HS-27A (cell line): Measurements from ENCODE around the gene CEP57.
"Not testable (repeated sequence)": the region's sequence is repeated elsewhere in the genome, so short reads cannot be mapped to it uniquely, and the experiment has no call there.

Source experiments
- DNase-seq: peaks from one replicate; pipeline ENCODE4 v3.0.0-alpha.2; 2012; ENCODE audit warnings: low read depth, missing footprints

CEP57 gene

GRCh38 chr11:95799546-95799945, 9.2 kb downstream of the CEP57 start:
- DNase-seq = no peak

GRCh38 chr11:95800438-95800837, 10.1 kb downstream of the CEP57 start:
- DNase-seq = no peak

- no peak for DNase-seq
These were observed 12.5 kb downstream of the CEP57 start for GRCh38 chr11:95802806-95803205.

- DNase-seq = no peak
These were observed 13.7 kb downstream of the CEP57 start for GRCh38 chr11:95803973-95804372.

- no peak for DNase-seq
These were observed 15.6 kb downstream of the CEP57 start for GRCh38 chr11:95805869-95806268.

GRCh38 chr11:95806464-95806863, 16.2 kb downstream of the CEP57 start:
- not testable (repeated sequence) for DNase-seq

- DNase-seq = not testable (repeated sequence)
These were observed 20.8 kb downstream of the CEP57 start for GRCh38 chr11:95811052-95811451.

GRCh38 chr11:95816037-95816436, 25.7 kb downstream of the CEP57 start:
- DNase-seq = no peak

- no peak for DNase-seq
These were observed 31.3 kb downstream of the CEP57 start for GRCh38 chr11:95821640-95822039.

GRCh38 chr11:95827696-95828095, 37.4 kb downstream of the CEP57 start:
- DNase-seq = no peak

- no peak for DNase-seq
These were observed 39.4 kb downstream of the CEP57 start for GRCh38 chr11:95829580-95830259.

- peak; percentile 54 for DNase-seq
These were observed 41.0 kb downstream of the CEP57 start for GRCh38 chr11:95831198-95831883.

GRCh38 chr11:95832763-95833162, 42.5 kb downstream of the CEP57 start:
- no peak for DNase-seq

GRCh38 chr11:95833378-95833777, 43.1 kb downstream of the CEP57 start:
- DNase-seq = no peak

GRCh38 chr11:95835351-95835750, 45.1 kb downstream of the CEP57 start:
- DNase-seq = no peak

GRCh38 chr11:95835768-95836488, 45.6 kb downstream of the CEP57 start:
- DNase-seq = peak; percentile 81

GRCh38 chr11:95845167-95845566, 54.9 kb downstream of the CEP57 start:
- DNase-seq = no peak

GRCh38 chr11:95849087-95849825, 59.0 kb downstream of the CEP57 start:
- DNase-seq = no peak

GRCh38 chr11:95850137-95850536, 59.8 kb downstream of the CEP57 start:
- no peak for DNase-seq

GRCh38 chr11:95853138-95853537, 62.8 kb downstream of the CEP57 start:
- DNase-seq = no peak

GRCh38 chr11:95853862-95854261, 63.6 kb downstream of the CEP57 start:
- no peak for DNase-seq

- not testable (repeated sequence) for DNase-seq
These were observed 64.1 kb downstream of the CEP57 start for GRCh38 chr11:95854362-95854761.
